HFFc6 (cell line): ENCODE measurements around the gene SLC29A3. TPM values are rescaled to one million over a fixed set of nuclear protein-coding genes. Genes with fewer than 3 reads are reported as not detected.
"Not testable (repeated sequence)": the region's sequence is repeated elsewhere in the genome, so short reads cannot be mapped to it uniquely, and the experiment has no call there.

Experiments
- DNase-seq: peaks from one replicate; pipeline ENCODE4 v3.0.0-alpha.2; 2018
- H3K27ac Mint-ChIP-seq: 2 replicates; pipeline ENCODE4 v1.8.0; 2020; ENCODE audit warnings: mild to moderate bottlenecking, mixed read lengths
- H3K27me3 Mint-ChIP-seq: 2 replicates; pipeline ENCODE4 v1.8.0; 2021; ENCODE audit warnings: mild to moderate bottlenecking, moderate library complexity, mixed read lengths; ENCODE audit not compliant: insufficient read depth
- H3K36me3 Mint-ChIP-seq: 2 replicates; pipeline ENCODE4 v1.8.0; 2021; ENCODE audit warnings: low read depth, mixed read lengths
- H3K4me1 Mint-ChIP-seq: 2 replicates; pipeline ENCODE4 v1.8.0; 2020; ENCODE audit warnings: low read depth, mixed read lengths
- H3K4me3 Mint-ChIP-seq: 2 replicates; pipeline ENCODE4 v1.8.0; 2020; ENCODE audit warnings: mild to moderate bottlenecking, moderate library complexity, mixed read lengths
- H3K9me3 Mint-ChIP-seq: 2 replicates; pipeline ENCODE4 v1.8.0; 2020; ENCODE audit warnings: mild to moderate bottlenecking, mixed read lengths
- total RNA-seq, 6 experiments: library from RNA; stranded (reverse); fragmentation: NEBNext Ultra II Directional; extraction: Animal tissue kit (Norgen Biotek cat#: 25700); gene quantifications; 2 replicates in 1 of 6; 3 replicates in 5 of 6; pipeline ENCODE4 v1.2.3, GENCODE V29; 2021
- TF ChIP-seq, protein P1 (sequence below): fragments of 200-600 bp; sonication (generic); IDR thresholded peaks from 2 replicates; pipeline ENCODE4 v1.5.0; 2021; ENCODE audit warnings: antibody characterized with exemption, mild to moderate bottlenecking

The SLC29A3 gene
- total RNA-seq, 6 experiments from 2014 or later, result 2.1 to 4.4 (median 2.7) TPM

DNA sequence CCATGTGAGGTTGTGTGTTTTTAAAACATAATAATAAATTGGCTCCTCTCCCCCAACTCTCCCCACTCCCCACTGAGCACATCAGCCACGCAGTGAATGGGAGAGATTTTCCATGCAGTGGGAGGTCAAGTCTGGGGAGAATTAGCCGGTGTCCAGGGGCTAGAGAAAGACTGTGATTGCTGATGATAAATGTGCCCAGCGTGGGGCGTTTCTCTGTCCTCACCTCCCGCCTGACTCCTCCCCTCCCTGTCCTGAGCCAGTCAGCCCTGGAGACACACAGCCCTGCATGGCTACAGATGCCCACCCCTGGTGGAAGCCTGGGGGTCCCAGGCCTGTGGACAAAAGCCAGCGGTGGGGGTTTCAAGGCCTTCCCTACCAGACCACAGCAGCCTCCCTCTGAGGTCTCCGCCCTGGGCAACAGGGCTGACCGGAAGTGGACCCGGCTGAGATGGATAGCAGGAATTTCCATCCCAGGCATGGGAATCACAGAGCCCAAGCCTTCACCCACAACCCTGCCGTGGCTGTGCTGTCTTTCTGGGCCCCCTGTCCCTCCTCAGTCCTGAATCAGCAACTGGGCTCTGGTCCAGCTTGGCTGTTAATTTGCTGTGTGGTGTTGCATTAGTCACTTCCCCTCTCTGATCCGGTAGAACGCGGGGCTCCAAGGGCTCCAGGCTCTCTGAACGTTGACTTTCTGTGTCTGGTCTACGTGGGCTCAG, 46.8 kb upstream of the SLC29A3 start:
- Mint-ChIP-seq H3K4me1 (peaks cover 43% of the 10 kb centered on the region), H3K36me3 (no peaks in the 10 kb centered on the region), H3K4me3 (peak overlapping the region; percentile 37), H3K9me3 (no peaks in the 10 kb centered on the region), H3K27me3 (no peaks in the 10 kb centered on the region; the same call in 1 of the 2 replicates), H3K27ac (peak overlapping the region; percentile 84)
- DNase-seq, result peak; percentile 71
- TF ChIP-seq, protein P1, sequence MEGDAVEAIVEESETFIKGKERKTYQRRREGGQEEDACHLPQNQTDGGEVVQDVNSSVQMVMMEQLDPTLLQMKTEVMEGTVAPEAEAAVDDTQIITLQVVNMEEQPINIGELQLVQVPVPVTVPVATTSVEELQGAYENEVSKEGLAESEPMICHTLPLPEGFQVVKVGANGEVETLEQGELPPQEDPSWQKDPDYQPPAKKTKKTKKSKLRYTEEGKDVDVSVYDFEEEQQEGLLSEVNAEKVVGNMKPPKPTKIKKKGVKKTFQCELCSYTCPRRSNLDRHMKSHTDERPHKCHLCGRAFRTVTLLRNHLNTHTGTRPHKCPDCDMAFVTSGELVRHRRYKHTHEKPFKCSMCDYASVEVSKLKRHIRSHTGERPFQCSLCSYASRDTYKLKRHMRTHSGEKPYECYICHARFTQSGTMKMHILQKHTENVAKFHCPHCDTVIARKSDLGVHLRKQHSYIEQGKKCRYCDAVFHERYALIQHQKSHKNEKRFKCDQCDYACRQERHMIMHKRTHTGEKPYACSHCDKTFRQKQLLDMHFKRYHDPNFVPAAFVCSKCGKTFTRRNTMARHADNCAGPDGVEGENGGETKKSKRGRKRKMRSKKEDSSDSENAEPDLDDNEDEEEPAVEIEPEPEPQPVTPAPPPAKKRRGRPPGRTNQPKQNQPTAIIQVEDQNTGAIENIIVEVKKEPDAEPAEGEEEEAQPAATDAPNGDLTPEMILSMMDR, result no peak

DNA sequence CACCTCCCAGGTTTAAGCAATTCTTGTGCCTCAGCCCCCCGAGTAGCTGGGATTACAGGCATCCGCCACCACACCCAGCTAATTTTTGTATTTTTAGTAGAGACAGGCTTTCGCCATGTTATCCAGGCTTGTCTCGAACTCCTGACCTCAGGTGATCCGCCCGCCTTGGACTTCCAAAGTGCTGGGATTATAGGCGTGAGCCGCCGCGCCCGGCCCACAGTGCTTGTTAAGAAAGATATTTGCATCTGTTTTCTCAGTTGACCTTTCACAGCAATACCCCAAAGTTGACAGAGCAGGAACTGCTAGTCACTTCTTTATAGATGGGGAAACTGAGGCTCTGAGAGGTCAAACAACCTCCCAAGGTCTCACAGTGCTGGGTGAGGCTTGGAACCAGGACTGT, 46.1 kb upstream of the SLC29A3 start:
- H3K27ac Mint-ChIP-seq, result peak overlapping the region; percentile 84
- not testable (repeated sequence) for H3K4me3 Mint-ChIP-seq, H3K9me3 Mint-ChIP-seq, H3K27me3 Mint-ChIP-seq, DNase-seq, H3K36me3 Mint-ChIP-seq
- peaks cover 43% of the 10 kb centered on the region for H3K4me1 Mint-ChIP-seq

DNA sequence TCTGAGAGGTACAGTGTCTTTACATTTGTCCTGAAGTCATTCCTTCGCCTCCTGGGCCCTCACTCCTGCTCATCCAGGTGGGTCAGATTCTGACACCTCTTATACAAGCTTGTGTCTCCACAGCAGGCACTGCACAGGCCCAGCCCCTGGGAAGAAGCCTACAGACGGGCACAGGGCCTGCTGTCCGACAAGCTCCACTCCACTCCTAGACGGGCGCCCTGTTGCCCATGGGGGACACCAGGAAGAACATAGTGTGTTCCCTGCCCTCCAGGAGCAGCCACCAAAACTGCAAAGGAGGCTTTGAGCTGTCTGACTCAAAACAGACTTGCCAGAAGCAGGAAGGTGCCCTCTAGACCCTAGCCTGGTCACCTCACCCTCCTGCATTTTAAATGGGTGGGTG, 45.6 kb upstream of the SLC29A3 start:
- no peak for DNase-seq
- Mint-ChIP-seq H3K27ac (no peak overlapping the region), H3K36me3 (no peaks in the 10 kb centered on the region), H3K9me3 (no peaks in the 10 kb centered on the region), H3K4me1 (peaks cover 37% of the 10 kb centered on the region), H3K27me3 (no peaks in the 10 kb centered on the region; the same call in 1 of the 2 replicates), H3K4me3 (no peak overlapping the region)
- TF ChIP-seq, protein P1, result no peak

DNA sequence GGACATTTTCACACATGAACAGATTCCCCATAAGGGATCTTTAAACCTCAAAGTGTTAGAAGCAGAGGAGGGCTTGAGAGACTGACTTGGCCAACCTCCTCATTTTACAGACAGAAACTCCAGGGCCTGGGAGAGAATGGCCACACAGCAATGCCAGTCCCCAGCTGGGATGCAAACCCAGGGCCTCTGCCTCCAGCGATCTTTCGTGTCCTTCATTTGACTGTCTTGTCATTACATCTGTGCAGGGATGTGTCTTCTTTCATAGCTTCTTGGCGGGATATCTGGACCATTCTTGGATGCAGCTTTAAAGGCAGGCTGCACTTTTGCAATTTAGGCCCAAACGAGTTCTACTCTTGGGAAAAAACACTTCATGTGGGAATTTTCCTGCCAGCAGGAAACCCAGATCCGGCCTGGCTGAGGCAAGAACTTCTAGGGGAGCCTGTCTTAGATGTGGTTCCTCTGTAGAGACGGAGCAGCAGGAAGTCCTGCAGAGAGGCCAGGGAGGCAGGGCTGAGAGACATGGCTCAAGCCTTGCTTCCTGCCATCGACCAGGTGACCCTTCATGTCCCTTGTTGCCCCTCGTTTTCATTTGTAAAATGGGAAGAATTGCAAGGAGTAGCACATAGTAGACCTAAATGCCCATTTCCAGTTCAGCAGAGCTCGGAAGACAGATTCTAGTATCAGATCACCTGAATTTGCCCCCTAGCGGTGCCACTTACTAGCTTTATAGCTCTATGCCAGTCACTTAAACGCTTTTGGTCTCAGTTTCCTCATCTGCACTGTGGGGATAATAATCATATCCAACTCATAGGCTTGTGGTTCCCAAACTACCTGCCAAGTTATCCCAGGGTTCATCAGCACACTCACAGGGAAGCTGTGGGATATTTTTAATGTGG, 43.9 kb upstream of the SLC29A3 start:
- no peaks in the 10 kb centered on the region for H3K9me3 Mint-ChIP-seq
- no peak for DNase-seq
- TF ChIP-seq, protein P1, result no peak
- no peak overlapping the region for H3K27ac Mint-ChIP-seq
- peaks cover 23% of the 10 kb centered on the region for H3K4me1 Mint-ChIP-seq
- no peak overlapping the region for H3K4me3 Mint-ChIP-seq
- no peaks in the 10 kb centered on the region for H3K36me3 Mint-ChIP-seq
- H3K27me3 Mint-ChIP-seq, result no peaks in the 10 kb centered on the region; the same call in 1 of the 2 replicates

DNA sequence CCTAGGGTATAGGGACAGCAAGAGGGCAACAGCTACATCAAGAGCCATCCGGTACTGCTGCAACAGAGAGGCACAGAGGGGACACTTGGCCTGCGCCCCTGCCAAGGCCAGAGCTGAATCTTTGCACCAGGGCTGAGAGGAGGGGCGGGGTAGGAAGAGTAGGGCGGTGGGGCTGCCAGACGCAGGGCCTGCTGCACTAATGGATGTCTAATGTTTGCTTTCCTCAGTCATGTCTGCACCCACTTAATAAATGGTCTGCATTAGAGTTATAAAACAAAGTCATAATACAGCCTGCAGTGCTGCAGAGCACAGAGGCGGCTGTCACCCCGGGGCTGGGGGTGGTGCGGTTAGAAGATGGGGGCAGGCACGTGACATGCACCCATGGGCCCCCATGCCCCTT, 42.2 kb upstream of the SLC29A3 start:
- Mint-ChIP-seq H3K4me1 (peaks cover 16% of the 10 kb centered on the region), H3K4me3 (no peak overlapping the region), H3K27ac (no peak overlapping the region), H3K9me3 (no peaks in the 10 kb centered on the region), H3K27me3 (no peaks in the 10 kb centered on the region; the same call in 1 of the 2 replicates), H3K36me3 (no peaks in the 10 kb centered on the region)
- TF ChIP-seq, protein P1, result no peak
- DNase-seq, result no peak
